RWPE2 (cell line): ENCODE data around the gene PLIN1.

Experiments used
- ATAC-seq: fragments of 200-7000 bp; cut with Tn5 transposase; 3 replicates; pipeline ENCODE4 v1.9.1; 2021; ENCODE audit warnings: low read depth
- DNase-seq: peaks from one replicate; pipeline ENCODE4 v3.0.0-alpha.2; 2020; ENCODE audit warnings: low spot score
- H3K27ac ChIP-seq: fragments of 450-650 bp; 2 replicates; pipeline ENCODE4 v1.5.1; 2017; ENCODE audit warnings: mild to moderate bottlenecking; ENCODE audit not compliant: poor library complexity, severe bottlenecking
- H3K27me3 ChIP-seq: fragments of 250-450 bp; sonication (Bioruptor Pico); 2 replicates; pipeline ENCODE4 v1.5.1; 2021; ENCODE audit warnings: mild to moderate bottlenecking, moderate library complexity; ENCODE audit not compliant: insufficient read depth, poor library complexity, severe bottlenecking
- H3K36me3 ChIP-seq: fragments of 250-450 bp; sonication (Bioruptor Pico); 2 replicates; pipeline ENCODE4 v1.5.1; 2020; ENCODE audit warnings: low read depth, mild to moderate bottlenecking, moderate library complexity
- H3K4me1 ChIP-seq: fragments of 250-450 bp; sonication (Bioruptor Pico); 2 replicates; pipeline ENCODE4 v1.5.1; 2021; ENCODE audit warnings: mild to moderate bottlenecking, moderate library complexity; ENCODE audit not compliant: insufficient read depth, poor library complexity, severe bottlenecking
- H3K4me3 ChIP-seq: fragments of 250-450 bp; sonication (Bioruptor Pico); 2 replicates; pipeline ENCODE4 v1.5.1; 2021; ENCODE audit warnings: mild to moderate bottlenecking, moderate library complexity; ENCODE audit not compliant: severe bottlenecking
- H3K9me3 ChIP-seq: fragments of 250-450 bp; sonication (Bioruptor Pico); 2 replicates; pipeline ENCODE4 v1.5.1; 2021; ENCODE audit warnings: mild to moderate bottlenecking, moderate library complexity; ENCODE audit not compliant: severe bottlenecking
- TF ChIP-seq, protein P1 (sequence below): fragments of 450-650 bp; IDR thresholded peaks from one replicate; pipeline ENCODE4 v1.5.1; 2017; ENCODE audit warnings: mild to moderate bottlenecking, moderate library complexity; ENCODE audit not compliant: poor library complexity, severe bottlenecking

Gene PLIN1

GRCh38 chr15:89665449-89666181 lies 13.6 kb downstream of the PLIN1 start:
- H3K4me1 ChIP-seq: peaks cover 19% of the 10 kb centered on the region
- no peak overlapping the region for H3K27ac ChIP-seq
- TF ChIP-seq, protein P1, sequence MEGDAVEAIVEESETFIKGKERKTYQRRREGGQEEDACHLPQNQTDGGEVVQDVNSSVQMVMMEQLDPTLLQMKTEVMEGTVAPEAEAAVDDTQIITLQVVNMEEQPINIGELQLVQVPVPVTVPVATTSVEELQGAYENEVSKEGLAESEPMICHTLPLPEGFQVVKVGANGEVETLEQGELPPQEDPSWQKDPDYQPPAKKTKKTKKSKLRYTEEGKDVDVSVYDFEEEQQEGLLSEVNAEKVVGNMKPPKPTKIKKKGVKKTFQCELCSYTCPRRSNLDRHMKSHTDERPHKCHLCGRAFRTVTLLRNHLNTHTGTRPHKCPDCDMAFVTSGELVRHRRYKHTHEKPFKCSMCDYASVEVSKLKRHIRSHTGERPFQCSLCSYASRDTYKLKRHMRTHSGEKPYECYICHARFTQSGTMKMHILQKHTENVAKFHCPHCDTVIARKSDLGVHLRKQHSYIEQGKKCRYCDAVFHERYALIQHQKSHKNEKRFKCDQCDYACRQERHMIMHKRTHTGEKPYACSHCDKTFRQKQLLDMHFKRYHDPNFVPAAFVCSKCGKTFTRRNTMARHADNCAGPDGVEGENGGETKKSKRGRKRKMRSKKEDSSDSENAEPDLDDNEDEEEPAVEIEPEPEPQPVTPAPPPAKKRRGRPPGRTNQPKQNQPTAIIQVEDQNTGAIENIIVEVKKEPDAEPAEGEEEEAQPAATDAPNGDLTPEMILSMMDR: no peak
- no peaks in the 10 kb centered on the region for H3K9me3 ChIP-seq
- ATAC-seq: peak; percentile 18
- no peaks in the 10 kb centered on the region for H3K36me3 ChIP-seq
- peak overlapping the region; percentile 25 for H3K4me3 ChIP-seq
- DNase-seq: no peak
- H3K27me3 ChIP-seq: no peaks in the 10 kb centered on the region

DNA sequence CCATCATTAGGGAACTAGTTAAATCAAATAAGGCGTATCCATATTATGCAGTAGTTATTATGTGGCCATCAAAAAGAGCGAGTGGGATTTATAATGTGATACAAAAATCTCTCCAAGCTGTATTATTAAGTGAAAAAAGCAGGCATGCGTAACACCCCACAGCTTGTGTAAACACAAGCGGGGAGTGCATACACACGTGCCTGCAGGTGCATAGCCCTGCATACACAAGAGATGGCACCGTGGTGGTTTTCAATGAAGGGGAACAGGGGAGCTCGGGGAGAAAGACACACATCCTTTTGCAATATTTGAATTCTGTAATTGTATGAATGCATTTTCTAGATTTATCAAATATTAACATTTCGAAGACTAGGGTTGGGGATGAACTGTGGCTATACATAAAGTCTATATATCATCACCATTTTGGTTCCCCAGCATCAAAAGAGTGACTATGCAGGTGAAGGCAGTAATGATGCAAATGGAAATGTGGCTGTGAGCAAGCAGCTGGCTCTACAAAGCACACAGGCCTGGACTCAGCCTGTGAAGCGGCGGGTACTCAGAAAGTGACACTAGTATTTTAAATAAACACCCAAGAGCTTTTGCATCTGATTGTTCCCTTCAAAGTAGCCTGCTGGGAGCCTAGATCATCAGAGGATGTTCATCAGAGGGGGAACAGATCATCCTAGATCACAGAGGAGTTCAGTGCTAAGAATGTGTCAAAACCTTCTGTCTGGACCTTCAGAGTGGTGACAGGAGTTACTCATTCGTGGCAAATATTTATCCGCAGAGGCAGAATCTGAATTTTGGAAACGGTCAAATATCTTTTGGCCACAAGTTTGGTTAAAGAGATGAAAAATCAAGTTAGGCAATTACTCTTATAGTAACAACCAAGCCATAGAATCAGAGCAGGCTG lies 14.5 kb downstream of the PLIN1 start:
- no peak overlapping the region for H3K27ac ChIP-seq
- DNase-seq (no peak), ATAC-seq (no peak)
- H3K36me3 ChIP-seq: no peaks in the 10 kb centered on the region
- TF ChIP-seq, protein P1: no peak
- peaks cover 19% of the 10 kb centered on the region for H3K4me1 ChIP-seq
- H3K27me3 ChIP-seq: no peaks in the 10 kb centered on the region
- no peak overlapping the region for H3K4me3 ChIP-seq
- no peaks in the 10 kb centered on the region for H3K9me3 ChIP-seq

- H3K9me3 ChIP-seq: no peaks in the 10 kb centered on the region
- TF ChIP-seq, protein P1: no peak
- DNase-seq (peak; percentile 92), ATAC-seq (peak; percentile 98)
- peak overlapping the region; percentile 76 for H3K27ac ChIP-seq
- no peaks in the 10 kb centered on the region for H3K36me3 ChIP-seq
- H3K4me3 ChIP-seq: no peak overlapping the region
- no peaks in the 10 kb centered on the region for H3K27me3 ChIP-seq
- H3K4me1 ChIP-seq: peaks cover 19% of the 10 kb centered on the region
These were observed 16.1 kb downstream of the PLIN1 start for GRCh38 chr15:89662893-89663626.

DNA sequence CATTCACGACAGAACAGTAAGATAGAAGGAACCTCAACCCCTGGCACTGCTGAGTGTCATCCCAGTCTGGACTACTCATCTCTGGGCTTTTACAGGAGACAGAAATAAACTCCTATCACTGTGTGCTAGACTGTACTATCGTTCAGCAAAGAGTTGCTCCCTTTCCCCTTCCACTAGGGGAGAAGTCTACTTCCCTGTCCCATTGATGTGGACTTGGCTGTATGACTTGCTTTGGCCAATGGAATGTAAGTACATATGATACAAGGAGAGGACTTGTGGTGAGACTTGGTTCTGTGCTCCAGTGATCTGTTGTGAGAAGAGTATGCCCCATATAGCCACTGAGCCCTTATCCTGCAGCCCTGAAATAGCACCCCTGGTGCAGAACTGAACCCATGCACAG lies 18.6 kb downstream of the PLIN1 start:
- Histone ChIP-seq H3K27me3 (no peaks in the 10 kb centered on the region), H3K4me1 (peaks cover 19% of the 10 kb centered on the region), H3K36me3 (no peaks in the 10 kb centered on the region), H3K27ac (no peak overlapping the region), H3K4me3 (no peak overlapping the region), H3K9me3 (no peaks in the 10 kb centered on the region)
- ATAC-seq (no peak), DNase-seq (peak; percentile 30)
- TF ChIP-seq, protein P1: no peak
